ENCODE measurements around the gene PLEKHB1. TPM values are rescaled to one million over a fixed set of nuclear protein-coding genes. Genes with fewer than 3 reads are reported as not detected.

The PLEKHB1 gene
- polyA plus RNA-seq, 1 donor from 2014 or later = 0.25 TPM

DNA sequence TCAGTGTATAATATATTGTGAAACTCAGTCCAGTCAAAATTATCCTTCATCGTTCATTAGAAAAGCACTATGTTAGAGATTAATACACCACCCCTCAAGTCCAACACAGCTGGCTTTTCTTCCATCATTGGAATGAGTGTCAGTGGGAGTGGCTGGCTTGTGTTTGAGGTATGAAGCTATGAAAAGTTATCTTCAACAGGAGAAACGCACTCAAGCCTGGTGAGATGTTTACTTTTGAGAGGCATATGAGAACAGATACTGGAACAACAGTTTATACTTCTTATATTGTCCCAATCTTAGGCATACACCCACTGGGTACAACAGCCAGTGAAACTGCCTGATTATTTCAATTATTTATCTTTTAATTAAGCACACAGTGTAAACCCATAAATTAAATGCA, 34.3 kb downstream of the PLEKHB1 start:
- Histone ChIP-seq H3K36me3 (ENCODE audit: insufficient read depth, low read length) (no peaks in the 10 kb centered on the region), H3K9me2 (ENCODE audit: insufficient read depth, low read length) (no peaks in the 10 kb centered on the region), H3K4me2 (ENCODE audit: low read length) (no peak overlapping the region), H3K27me3 (ENCODE audit: insufficient read depth, low read depth, low read length) (no peaks in the 10 kb centered on the region), H3F3A (ENCODE audit: insufficient read depth, low read length, poor library complexity, severe bottlenecking) (no peaks in the 10 kb centered on the region), H3K4me3 (ENCODE audit: low read length) (no peak overlapping the region), H3K9ac (ENCODE audit: low read length) (no peak overlapping the region), H3K9me3 (ENCODE audit: low read length) (no peaks in the 10 kb centered on the region), H3K27ac (ENCODE audit: low read length) (no peak overlapping the region), H3K79me2 (replicated peaks; ENCODE audit: insufficient read depth, low read length) (no peaks in the 10 kb centered on the region), H4K20me1 (ENCODE audit: insufficient read depth) (no peaks in the 10 kb centered on the region), H2AFZ (ENCODE audit: low read depth, low read length) (no peak overlapping the region)
- no peak for TF ChIP-seq RAD21 (conservative IDR thresholded peaks at IDR 0.05)
- TF ChIP-seq EP300 (conservative IDR thresholded peaks at IDR 0.05; ENCODE audit: poor library complexity, severe bottlenecking) = no peak

DNA sequence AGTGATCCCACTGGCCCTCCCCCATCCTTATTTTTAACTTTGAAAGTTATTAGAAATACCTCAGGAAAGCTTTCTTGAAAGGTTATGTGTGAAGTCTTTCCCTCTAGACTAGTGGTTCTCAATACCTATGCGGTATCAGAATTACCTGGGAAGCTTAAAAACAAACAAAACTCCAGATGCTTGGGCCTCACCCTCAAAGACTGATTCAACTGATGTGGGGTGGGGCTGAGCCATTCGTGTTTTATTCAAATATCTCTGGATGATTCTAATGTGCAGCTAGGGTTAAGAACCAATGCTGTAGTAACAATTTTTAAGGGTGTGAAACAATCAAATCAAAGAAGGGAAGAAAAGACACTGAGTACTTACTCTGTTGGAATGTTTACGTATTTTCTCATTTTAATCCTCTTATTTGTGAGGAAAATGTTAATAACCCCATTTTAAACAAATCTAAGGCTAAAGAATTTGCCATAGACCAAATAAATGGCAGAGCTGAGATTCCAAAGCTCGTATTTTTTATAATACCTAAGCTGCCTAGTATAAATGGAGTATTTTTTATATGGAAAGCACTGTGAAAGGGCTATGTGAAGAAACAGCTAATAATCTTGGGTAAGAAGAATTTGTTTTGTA, 47.6 kb downstream of the PLEKHB1 start:
- H3K27me3 ChIP-seq (ENCODE audit: insufficient read depth, low read depth, low read length) = no peaks in the 10 kb centered on the region
- H3F3A ChIP-seq (ENCODE audit: insufficient read depth, low read length, poor library complexity, severe bottlenecking) = no peaks in the 10 kb centered on the region
- H3K27ac ChIP-seq (ENCODE audit: low read length) = no peak overlapping the region
- H3K4me3 ChIP-seq (ENCODE audit: low read length) = no peak overlapping the region
- H3K9me2 ChIP-seq (ENCODE audit: insufficient read depth, low read length) = no peaks in the 10 kb centered on the region
- TF ChIP-seq, protein P1, sequence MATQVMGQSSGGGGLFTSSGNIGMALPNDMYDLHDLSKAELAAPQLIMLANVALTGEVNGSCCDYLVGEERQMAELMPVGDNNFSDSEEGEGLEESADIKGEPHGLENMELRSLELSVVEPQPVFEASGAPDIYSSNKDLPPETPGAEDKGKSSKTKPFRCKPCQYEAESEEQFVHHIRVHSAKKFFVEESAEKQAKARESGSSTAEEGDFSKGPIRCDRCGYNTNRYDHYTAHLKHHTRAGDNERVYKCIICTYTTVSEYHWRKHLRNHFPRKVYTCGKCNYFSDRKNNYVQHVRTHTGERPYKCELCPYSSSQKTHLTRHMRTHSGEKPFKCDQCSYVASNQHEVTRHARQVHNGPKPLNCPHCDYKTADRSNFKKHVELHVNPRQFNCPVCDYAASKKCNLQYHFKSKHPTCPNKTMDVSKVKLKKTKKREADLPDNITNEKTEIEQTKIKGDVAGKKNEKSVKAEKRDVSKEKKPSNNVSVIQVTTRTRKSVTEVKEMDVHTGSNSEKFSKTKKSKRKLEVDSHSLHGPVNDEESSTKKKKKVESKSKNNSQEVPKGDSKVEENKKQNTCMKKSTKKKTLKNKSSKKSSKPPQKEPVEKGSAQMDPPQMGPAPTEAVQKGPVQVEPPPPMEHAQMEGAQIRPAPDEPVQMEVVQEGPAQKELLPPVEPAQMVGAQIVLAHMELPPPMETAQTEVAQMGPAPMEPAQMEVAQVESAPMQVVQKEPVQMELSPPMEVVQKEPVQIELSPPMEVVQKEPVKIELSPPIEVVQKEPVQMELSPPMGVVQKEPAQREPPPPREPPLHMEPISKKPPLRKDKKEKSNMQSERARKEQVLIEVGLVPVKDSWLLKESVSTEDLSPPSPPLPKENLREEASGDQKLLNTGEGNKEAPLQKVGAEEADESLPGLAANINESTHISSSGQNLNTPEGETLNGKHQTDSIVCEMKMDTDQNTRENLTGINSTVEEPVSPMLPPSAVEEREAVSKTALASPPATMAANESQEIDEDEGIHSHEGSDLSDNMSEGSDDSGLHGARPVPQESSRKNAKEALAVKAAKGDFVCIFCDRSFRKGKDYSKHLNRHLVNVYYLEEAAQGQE (IDR thresholded peaks at IDR 0.05; ENCODE audit: borderline replicate concordance) = no peak
- TF ChIP-seq EZH2 (IDR thresholded peaks at IDR 0.05; ENCODE audit: borderline replicate concordance, insufficient read depth, low read length, poor library complexity, severe bottlenecking) (no peak), SMC3 (conservative IDR thresholded peaks at IDR 0.05; ENCODE audit: poor library complexity) (no peak), RAD21 (conservative IDR thresholded peaks at IDR 0.05) (no peak), EP300 (conservative IDR thresholded peaks at IDR 0.05; ENCODE audit: poor library complexity, severe bottlenecking) (no peak), MXI1 (conservative IDR thresholded peaks at IDR 0.05; ENCODE audit: poor library complexity, severe bottlenecking) (no peak), POLR2AphosphoS5 (IDR thresholded peaks at IDR 0.05) (no peak), TAF1 (IDR thresholded peaks at IDR 0.05; ENCODE audit: low read depth) (no peak)
- TF ChIP-seq, protein P2, sequence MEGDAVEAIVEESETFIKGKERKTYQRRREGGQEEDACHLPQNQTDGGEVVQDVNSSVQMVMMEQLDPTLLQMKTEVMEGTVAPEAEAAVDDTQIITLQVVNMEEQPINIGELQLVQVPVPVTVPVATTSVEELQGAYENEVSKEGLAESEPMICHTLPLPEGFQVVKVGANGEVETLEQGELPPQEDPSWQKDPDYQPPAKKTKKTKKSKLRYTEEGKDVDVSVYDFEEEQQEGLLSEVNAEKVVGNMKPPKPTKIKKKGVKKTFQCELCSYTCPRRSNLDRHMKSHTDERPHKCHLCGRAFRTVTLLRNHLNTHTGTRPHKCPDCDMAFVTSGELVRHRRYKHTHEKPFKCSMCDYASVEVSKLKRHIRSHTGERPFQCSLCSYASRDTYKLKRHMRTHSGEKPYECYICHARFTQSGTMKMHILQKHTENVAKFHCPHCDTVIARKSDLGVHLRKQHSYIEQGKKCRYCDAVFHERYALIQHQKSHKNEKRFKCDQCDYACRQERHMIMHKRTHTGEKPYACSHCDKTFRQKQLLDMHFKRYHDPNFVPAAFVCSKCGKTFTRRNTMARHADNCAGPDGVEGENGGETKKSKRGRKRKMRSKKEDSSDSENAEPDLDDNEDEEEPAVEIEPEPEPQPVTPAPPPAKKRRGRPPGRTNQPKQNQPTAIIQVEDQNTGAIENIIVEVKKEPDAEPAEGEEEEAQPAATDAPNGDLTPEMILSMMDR (IDR thresholded peaks at IDR 0.05; ENCODE audit: poor library complexity, severe bottlenecking) = no peak
- no peak overlapping the region for H3K9ac ChIP-seq (ENCODE audit: low read length)
- H3K36me3 ChIP-seq (ENCODE audit: insufficient read depth, low read length) = no peaks in the 10 kb centered on the region
- no peaks in the 10 kb centered on the region for H3K9me3 ChIP-seq (ENCODE audit: low read length)
- H2AFZ ChIP-seq (ENCODE audit: low read depth, low read length) = no peak overlapping the region
- H4K20me1 ChIP-seq (ENCODE audit: insufficient read depth) = no peaks in the 10 kb centered on the region
- no peaks in the 10 kb centered on the region for H3K79me2 ChIP-seq (replicated peaks; ENCODE audit: insufficient read depth, low read length)
- no peak overlapping the region for H3K4me2 ChIP-seq (ENCODE audit: low read length)
